Limb (tissue), 2 donors: ENCODE data around the gene ZNF311.
A peak's percentile ranks its signal among the peaks of the same experiment; 100 is the strongest.

Source experiments
- DNase-seq, 2 donors: peaks; one replicate each; pipeline ENCODE4 v3.0.0-alpha.2; 2016; ENCODE audit errors: extremely low spot score in 2 of 2

ZNF311 gene

DNA sequence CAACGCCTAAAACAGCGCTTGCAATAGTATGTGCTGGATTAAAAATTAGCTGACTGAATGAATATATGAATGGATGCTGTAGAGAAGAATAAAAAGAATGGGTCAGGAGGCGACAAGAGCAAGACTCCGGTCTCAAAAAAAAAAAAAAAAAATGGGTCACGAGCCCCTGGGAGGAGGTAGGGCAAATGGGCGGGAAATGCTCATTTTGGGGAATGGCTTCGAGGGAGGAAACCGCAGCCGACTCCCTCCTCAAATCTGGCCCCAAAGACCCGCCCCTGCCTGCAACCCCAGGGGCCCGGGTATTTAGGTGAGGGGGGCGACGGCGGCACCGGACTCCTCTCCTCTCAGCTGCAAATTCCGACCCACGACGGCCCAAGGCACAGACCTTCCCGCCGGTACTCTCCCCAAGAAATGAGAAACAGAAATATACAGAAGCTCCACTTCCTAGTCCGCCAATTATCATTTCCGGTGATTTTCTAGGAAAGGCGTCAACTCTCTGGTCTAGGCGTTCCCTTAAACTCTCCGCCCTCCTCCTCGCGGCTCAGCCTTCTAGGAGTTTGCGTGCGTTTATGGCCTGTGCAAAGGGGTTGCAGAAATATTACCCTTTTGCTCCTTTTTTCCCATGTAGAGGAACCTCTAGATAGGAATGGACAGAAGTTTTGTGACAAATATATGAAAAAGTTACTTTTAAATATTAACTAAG, at the start of gene ZNF311:
Gene ZNF311, minus strand, starts transcription at position 133 of the 703 bp plus-strand sequence. CDS start 1,361 bp downstream, outside the sequence.
- DNase-seq = peak; percentile 73 to 91

DNA sequence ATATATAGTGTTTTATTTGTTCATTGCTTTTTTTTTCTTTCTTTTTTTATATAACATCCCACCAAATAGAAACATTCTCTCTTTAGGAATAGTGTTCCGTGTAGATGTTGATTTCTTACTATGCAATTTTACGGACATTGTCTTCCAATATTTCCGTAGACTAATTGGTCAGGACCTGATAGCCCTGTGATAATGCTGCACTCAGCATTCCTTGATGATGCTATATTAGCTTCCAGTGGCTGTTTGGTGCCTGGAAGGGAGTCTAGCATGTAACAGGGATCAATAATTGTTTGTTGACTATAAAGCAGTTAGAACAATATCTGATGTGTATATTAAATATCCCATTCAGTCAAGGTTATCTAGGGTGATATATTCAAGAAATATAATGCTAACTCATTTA, 46.6 kb upstream of the ZNF311 start:
- DNase-seq = no peak

DNA sequence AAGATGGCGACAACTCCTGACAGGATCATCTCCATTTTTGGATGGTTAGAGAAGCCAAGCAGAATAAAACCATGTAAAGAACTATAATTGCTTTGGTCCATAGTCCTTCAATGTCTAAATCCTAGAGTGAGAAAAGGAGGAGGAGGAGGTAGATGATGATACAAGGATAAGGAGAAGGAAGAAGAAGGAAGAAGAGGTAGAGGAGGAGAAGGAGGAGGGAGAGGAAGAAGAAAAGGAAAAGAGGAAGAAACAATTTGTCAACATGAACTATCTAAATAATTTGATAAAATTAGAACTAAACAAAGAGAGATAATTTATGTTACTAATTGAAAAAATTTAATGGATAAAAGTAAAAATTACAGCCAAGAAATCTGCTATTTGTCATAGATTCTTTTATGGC, 40.0 kb upstream of the ZNF311 start, which contains the start of gene OR2W1:
Gene OR2W1, minus strand, starts transcription at position 101 of the 400 bp plus-strand sequence. Its CDS starts 0 bp downstream, at position 101.
- no peak for DNase-seq

DNA sequence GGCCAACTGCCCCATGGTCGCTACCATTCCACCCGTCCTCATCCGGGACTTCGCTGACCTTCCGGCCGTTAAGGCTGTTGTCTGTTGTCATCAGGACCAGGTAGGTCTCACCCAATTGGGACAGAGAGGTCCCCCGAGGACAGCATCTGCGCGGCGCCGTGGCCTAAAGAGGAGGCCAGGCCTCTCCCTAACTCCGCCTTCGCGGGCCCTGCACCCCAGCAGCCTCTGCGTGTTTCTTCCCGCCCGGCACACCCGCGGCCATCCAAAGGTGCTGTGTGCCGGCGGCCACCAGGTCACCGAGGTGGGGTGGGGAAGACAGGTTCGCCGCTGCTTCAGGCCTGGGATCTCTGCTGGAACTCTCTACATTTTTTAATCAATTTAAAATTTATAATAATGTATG, 30.8 kb upstream of the ZNF311 start:
- DNase-seq = no peak

DNA sequence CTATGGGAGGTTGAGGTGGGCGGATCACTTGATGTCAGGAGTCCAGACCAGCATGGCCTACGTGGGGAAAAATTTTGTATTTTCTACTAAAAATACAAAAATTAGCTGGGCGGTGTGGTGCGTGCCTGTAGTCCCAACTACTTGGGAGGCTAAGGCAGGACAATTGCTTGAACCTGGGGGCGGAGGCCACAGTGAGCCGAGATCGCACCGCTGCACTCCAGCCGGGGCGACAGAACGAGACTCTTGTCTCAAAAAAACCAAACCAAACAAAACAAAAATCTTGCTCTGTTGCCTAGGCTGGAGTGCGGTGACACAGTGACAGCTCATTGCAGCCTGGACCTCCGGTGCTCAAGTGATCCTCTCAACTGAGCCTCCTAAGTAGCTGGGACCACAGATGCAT, 23.7 kb upstream of the ZNF311 start:
- no peak for DNase-seq

DNA sequence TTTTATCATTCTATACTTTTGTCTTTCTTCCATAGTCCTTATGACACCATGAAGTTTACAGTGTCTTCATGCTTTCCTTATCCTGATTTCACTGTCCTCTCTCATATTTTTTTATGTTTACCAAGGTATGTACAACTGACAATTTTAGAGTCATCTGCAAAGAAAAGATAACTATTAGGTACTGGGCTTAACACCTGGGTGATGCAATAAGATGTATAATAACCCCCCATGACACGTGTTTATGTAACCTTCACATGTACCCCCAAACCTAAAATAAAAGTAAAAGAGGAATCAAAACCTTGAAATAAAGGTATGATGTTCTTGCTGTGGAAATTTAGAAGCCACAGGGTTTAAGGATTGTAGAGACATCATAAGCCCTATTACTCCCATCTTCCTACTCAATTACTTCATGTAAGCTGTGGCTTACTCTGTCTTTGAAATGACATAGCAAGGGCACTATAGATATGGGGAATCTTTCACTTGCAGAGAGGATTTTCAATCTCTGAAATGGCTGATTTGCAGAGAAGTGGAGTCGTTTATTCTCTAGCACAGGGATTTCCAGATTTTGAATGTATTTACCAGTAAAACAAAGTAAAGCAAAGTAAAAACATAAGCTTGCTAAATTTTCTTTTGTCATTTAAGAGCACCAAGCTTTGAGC, 20.9 kb upstream of the ZNF311 start:
- no peak for DNase-seq

DNA sequence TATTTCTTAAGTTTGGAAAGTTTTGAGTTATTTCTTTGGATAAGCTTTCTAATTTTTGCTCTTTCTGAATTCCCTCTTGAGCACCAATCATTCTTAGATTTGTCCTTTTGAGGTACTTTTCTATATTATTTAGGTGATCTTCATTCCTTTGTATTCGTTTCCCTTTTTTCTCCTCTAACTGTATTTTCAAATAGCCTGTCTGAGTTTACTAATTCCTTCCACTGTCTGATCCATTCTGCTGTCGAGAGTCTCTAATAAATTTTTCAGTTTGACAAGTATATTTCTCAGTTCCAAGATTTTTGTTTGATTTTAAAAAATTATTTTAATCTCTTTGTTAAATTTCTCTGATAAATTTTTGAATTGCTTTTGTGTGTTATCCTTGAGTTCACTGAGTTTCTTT, 16.3 kb upstream of the ZNF311 start:
- DNase-seq = no peak

DNA sequence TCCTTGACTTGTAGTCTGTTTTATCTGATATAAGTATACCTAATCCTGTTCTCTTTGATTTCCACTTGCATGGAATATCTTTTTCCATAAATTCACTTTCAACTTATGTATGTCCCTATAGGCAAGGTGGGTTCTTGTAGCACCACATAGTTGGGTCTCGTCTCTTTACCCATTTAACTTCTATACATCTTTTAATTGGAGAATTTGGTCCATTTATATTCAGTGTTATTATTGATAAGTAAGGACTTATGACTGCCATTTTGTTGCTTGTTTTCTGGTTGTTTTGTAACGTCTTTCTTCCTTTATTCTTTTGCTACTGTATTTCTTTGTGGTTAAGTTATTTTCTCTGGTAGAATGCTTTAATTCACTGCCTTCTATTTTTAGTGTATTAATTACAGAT, 14.5 kb upstream of the ZNF311 start:
- no peak for DNase-seq

DNA sequence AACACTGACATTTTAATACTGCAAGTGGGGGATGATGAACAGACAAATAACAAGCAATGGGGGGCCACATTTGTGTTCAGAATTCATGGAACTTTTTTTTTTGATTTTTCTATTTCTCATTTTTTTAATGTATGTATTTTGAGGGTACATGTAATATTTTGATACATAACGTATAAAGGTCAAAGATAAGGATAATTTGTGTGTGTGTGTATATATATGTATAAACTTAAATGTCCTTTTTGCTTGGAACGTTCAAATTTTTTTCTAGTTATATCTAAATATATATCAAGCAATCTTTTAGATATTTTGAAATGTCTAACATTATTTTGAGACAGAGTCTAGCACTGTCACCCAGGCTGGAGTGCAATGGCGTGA, 12.3 kb upstream of the ZNF311 start:
- DNase-seq = no peak

DNA sequence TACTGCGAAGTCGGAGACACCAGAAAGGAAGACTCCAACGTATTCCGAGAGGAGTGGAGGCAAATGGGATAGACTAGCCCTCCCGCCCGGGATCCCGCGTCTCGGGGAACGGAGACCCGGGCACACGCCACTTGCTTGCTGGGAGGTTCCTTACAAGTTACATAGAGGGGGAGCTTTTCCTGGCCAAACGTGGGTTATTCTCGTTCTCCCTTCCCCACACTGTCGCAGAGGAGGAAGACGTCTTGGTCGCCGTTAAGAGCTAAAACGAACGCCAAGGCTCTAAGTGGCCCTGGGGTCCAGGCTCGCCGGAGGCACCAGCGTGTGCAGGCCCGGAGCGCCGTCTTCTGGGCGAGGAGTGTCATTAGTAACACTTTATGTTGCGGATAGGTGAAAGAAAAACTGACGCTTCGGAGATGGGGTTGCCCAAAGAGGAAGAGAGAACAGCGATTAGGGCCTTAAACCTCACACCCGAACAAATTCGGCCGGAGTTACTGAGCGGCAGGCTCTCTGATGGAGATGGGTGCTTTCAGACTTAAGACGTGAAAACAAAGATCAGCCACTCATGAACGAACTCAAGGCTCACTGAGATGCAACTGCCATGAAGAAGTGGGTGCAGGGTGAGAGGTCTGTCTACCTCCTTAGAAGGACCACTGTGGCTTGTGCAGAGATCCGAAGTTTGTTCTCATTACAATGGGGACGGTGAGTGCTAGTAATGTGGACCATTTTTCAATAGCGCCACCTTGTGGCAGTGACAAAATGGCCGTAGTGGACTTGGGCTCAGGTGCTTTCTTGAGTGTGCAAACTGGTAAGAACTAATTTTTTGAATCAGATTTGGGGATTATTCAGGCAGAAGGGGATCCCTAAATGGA, 11.7 kb upstream of the ZNF311 start:
- DNase-seq = peak; percentile 72 to 86

DNA sequence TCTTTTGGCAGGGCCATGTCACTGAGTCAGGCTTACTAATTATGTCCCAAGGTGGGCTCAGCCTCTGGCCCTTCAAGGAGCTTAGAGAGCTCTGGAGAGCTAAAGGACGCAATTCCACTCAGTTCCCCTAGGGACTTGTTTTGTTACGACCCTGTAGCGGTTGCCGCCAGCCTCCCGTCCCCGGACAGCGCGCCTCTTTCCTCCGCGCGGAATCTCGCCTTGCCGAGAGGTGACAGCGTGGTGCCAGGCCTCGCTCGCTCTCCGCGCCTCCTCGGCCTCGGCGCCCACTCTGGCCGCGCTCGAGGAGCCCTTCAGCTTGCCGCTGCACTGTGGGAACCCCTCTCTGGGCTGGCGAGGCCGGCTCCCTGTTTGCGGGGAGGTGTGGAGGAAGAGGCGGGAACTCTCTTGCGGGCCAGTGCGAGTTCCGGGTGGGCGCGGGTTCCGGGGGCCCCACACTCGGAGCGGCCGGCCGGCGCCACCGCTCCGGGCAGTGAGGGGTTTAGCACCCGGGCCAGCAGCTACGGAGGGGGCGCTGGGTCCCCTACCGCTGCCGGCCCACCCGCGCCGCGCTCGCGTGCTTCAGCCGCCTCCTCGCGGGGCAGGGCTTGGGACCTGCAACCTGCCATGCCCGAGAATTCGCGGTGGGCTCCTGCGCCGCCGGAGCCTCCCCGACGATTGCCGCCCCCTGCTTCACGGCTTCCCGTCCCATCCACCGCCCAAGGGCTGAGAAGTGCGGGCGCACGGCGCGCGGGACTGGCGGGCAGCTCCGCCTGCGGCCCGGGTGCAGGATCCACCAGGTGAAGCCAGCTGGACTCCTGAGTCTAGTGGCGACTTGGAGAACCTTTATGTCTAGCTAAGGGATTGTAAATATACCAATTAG, 9.9 kb upstream of the ZNF311 start:
- DNase-seq = peak in 1 of 2 donors; percentile 44

DNA sequence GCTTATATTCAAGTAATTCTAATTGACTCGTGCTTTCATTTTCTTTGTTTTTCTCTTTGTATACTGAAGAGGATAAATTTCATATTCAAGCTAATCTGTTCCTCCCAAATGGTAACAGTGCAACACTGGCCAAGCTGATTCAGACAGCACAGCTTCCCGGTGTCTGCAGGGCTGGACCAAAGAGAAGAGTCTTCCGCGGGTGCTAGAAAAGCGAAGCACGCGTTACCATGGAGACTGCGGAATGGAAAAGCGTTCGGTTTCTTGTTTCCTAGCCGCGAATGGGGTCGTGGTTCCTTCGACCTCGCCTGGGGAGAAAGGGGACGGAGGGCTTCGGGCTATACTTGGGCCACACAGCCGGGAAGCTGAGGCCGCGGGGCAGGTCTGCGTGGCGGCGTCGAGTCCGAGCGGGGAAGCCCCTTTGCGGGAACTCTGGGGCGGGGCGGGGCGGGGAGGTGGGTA, 6.2 kb upstream of the ZNF311 start:
- peak; percentile 67 to 81 for DNase-seq

DNA sequence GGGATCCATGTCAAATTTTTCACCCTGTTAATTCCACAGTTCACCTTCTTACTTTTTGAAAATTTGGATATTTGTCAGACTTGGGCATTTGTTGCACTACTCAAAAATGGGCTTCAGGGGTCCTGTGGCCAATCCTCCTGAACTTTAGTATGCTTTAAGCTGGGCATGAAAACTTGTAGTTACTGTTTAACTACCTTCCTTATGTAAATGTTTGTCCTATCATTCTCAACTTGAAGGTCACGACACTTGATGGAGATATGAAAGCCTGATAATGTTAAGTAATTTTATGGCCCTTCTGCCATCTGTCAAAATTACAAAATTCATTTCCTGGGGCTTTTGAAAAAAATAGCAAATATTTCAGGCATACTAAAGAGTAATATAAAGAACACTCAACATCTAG, 4.2 kb upstream of the ZNF311 start:
- no peak for DNase-seq

DNA sequence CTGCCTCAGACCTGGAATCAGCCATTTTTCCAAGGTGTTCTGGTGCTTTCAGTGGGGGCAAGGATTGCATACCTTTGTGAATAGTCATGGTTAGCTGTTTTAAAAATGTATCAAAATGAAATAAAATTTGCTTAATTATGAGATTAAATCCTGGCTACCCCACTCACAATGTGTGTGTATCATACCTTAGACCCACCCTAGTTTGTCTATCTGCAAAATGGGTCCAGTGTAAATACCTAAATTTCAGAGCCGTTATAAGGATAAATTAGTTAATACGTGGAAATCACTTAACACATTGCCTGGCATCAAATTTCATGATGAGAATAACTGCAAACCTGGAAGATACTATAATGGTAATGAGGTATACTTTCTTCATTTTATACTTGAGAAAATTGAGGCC, 3.0 kb upstream of the ZNF311 start:
- DNase-seq = no peak

DNA sequence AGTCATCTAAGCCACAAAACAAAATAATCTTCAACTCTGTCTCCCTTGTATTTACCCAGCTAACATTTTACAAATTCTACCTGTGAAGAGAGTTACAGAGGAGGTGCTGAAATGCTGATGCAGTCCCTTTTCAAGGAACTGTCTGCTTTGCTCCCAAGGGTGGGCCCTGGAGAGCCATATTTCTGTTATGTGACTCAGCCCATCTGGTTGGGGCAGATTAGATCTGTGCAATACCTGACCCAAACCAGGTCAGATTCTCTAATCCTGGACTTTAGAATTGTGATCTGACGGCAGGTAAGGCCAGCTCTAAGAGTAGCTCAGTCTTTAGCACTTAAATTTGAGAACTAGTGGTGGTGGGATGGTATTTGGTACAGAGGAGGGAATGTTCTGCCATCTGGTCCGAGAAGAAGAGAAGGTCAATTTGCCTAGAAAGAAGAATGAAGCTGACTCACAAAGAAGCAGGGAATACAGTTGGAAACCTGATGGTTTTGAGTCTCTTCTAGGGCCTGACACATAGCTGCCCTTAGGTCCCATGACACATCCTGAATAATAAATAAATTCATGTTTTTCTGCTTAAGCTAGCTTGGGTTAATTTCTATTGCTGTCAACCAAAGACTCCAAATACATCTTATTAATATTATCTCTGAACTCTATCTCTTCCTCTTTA, 8.1 kb downstream of the ZNF311 start:
- DNase-seq = no peak

DNA sequence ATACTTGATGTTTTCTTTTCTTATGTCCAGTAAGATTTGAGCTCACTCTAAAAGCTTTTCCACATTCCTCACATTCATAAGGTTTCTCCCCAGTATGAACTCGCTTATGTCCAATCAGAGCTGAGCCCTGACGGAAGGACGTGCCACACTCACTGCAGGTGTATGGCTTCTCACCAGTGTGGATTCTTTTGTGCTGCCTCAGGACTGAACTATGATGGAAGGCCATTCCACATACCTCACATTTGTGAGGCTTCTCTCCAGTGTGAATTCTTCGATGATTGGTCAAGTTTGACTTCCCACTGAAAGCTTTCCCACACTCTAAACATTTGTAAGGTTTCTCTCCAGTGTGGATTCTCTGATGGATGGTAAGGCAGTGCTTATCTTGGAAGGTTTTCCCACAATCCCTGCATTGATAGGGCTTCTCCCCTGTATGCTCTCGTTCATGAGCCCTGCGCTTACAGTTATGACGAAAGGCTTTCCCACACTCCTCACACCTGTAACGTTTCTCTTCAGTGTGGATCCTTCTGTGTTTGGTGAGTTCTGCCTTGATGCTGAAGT, 9.9 kb downstream of the ZNF311 start:
- no peak for DNase-seq

DNA sequence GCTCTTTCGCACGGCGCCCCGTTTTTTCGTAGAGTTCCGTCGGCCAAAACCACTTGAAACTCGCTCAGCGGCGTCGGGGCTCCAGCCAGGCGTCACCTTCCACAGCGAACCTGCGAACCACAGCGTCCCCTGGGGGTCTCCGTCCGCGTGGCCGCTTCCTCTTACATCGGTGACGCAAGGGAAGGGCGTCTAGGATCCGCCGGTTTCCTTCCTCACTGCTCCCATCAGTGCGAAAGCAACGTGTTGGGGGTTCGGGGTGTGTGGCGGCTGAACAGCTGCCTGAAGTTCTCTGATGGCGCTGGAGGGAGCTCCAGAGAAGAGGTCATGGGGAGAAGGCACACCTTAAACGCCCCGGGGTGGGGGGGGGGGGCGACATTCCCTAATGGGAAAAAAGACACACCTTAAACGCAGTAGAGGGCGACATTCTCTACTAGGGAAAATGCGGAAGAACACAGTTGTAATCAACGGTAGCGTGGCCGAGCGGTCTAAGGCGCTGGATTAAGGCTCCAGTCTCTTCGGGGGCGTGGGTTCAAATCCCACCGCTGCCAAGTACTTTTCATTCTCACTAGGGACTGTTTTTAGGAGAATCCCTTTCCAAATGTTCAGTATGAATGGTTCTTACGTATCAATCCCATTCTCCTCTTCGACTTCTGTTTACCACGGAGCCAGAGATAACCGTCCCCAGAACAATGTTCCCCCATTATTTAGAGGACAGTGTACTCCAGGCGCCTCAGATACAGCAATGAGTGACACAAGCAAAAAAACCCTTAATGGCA, 16.4 kb downstream of the ZNF311 start:
- peak in 1 of 2 donors; percentile 68 for DNase-seq

DNA sequence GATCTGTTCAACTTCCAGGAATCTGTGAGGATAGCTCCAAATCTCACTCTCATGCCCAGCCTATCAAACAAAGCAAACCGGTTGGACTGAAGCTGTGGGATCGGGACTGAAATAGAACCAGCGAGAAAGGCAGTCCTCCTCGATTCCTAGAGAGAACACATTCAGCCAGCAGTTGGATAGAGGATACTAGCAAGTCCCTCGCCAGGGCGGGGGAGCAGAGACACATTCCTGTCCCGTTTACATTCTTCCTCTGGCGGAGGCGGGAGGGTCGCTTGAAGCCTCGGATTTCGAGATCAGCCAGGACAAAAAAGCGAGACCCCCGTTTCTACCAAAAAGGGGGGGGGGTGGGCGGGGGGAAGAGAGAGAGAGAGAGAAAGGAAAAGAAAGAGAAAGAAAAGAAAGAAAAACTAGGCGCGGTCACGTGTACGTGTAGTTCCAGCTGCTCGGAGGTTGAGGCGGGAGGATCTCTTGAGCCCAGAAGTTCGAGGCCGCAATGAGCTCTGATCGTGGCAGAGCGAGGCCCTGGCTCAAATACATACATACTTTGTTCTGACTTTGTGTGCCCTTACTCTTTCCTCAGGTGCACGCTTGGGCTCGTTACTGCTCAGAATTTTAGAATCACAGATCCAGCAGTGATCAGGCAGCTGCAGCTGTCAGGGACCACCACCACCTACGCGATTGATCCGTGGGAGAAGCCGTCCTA, 19.5 kb downstream of the ZNF311 start:
- DNase-seq = peak; percentile 90 to 96

DNA sequence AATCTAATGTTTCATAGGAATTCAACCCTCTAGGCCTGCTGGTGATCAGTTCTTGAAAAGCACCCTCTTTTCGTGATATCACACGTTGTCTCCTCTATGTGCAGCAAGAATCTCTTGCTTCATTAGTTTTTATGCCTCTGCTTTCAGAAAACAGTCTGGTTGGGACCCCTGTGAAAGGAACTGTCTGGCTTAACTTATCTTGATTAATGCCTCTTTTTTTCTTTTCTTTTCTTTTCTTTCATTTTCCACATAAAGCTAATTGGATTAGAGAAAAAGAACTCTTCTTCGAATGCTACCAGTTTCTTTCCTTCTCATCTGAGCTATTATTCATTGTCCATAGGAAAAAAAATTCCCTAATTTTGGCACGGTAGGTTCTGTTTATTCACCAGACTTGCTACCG, 21.3 kb downstream of the ZNF311 start:
- DNase-seq = no peak
